ENCODE data around the gene GLO1. TPM values are rescaled to one million over a fixed set of nuclear protein-coding genes. Genes with fewer than 3 reads are reported as not detected.

GLO1 gene
- total RNA-seq, 1 donor from 2014 or later, result 149 TPM

DNA sequence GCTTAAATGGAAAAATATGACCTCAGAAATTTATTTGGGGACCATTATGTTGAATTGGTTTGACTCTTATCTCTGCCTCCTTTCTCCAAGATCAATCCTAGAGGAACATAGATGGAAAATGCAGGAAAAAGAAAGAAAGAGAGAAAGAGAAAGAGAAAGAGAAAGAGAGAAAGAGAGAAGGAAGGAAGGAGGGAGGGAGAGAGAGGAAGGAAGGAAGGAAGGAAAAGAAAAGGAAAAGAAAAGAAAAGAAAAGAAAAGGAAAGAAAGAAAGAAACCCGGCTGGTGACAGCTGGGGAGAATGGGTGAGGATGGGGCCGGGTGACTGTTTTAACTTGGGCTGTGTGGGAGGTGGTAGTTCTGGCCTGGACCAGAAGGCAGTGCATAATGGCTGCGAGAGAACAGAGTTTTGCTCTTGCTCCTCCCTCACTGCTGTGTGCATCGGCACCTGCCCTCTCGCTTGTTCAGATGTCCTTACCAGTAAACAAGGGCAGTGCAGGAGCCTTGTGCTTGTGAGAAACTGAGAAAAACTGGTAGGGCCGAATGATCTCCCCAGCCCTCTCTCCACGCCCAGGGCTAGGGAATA, 24.7 kb downstream of the GLO1 start:
- Mint-ChIP-seq H3K9me3 (no peaks in the 10 kb centered on the region), H3K36me3 (ENCODE audit: low read depth) (peaks cover 26% of the 10 kb centered on the region), H3K27me3 (ENCODE audit: low read depth) (no peaks in the 10 kb centered on the region), H3K4me1 (no peaks in the 10 kb centered on the region), H3K4me3 (no peak overlapping the region), H3K27ac (ENCODE audit: unreplicated experiment) (no peak overlapping the region)
- TF ChIP-seq, protein P1, sequence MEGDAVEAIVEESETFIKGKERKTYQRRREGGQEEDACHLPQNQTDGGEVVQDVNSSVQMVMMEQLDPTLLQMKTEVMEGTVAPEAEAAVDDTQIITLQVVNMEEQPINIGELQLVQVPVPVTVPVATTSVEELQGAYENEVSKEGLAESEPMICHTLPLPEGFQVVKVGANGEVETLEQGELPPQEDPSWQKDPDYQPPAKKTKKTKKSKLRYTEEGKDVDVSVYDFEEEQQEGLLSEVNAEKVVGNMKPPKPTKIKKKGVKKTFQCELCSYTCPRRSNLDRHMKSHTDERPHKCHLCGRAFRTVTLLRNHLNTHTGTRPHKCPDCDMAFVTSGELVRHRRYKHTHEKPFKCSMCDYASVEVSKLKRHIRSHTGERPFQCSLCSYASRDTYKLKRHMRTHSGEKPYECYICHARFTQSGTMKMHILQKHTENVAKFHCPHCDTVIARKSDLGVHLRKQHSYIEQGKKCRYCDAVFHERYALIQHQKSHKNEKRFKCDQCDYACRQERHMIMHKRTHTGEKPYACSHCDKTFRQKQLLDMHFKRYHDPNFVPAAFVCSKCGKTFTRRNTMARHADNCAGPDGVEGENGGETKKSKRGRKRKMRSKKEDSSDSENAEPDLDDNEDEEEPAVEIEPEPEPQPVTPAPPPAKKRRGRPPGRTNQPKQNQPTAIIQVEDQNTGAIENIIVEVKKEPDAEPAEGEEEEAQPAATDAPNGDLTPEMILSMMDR (conservative IDR thresholded peaks at IDR 0.05), result no peak
- no peak for DNase-seq (ENCODE audit: low read depth, low spot score)

DNA sequence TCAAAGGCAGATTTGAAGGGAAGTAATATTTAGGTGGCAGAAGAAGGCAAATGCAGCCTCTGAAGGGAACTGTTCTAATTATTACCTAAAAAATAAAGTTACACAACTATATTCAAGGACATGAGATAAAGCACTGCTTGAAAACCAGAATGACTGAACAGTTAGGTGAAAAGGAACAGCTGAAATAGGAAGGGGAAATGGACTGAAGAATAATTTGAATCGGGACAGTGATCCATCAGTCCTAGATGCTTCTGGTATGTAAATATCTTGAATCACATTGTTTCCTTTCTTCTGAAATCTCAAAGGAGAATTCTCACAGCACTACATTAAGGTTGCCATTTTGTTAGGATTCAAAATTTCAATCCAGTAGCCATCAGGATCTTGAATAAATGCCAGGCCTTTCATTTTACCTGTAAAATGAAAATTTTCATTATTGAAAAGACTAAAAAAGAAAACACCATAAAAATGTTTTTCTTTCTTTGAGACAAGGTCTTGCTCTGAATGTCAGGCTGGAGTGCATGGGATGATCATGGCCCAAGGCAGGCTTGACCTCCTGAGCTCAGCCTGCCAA, 25.9 kb downstream of the GLO1 start:
- no peak for DNase-seq (ENCODE audit: low read depth, low spot score)

DNA sequence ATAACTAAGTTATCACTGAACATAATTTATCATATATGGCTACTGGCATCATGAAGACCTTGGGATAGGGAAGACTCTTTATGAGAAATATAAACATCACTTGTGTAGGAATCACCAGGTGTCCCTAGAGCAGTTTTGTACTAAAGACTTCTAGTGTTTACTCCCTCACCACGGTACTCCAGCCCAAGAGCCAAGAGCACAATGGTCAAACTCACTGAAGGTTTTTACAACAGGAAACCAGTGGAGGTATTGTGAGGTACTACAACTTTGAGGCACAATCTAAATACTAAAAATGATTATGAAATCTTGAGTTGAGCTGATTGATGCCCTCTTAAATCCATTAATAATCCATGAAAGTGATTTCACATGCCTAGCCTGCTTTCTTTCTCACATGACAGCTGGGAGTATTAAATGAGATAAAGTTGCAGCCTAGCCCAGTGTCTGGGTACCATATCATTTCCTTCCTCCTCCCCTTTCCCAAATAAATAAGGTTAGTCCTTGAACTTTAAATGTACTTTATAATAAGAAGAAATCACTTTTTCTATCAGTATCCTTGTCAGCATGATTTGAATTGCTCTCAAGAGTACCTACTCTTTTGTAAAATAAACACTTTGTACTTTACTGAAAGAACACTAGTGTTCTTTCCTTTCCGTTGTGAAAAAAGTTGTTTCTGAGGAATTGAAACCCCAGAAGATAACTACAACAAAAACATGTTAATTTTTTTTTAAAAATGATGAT, 26.5 kb downstream of the GLO1 start:
- H3K36me3 Mint-ChIP-seq (ENCODE audit: low read depth), result peaks cover 23% of the 10 kb centered on the region
- DNase-seq (ENCODE audit: low read depth, low spot score), result no peak
- no peaks in the 10 kb centered on the region for H3K9me3 Mint-ChIP-seq
- TF ChIP-seq, protein P1 (conservative IDR thresholded peaks at IDR 0.05), result no peak
- H3K4me1 Mint-ChIP-seq, result no peaks in the 10 kb centered on the region
- no peaks in the 10 kb centered on the region for H3K27me3 Mint-ChIP-seq (ENCODE audit: low read depth)
- no peak overlapping the region for H3K4me3 Mint-ChIP-seq
- no peak overlapping the region for H3K27ac Mint-ChIP-seq (ENCODE audit: unreplicated experiment)

More for the DNA sequence above, 25.9 kb downstream of the GLO1 start:
- Mint-ChIP-seq H3K36me3 (ENCODE audit: low read depth) (peaks cover 26% of the 10 kb centered on the region), H3K4me3 (no peak overlapping the region), H3K4me1 (no peaks in the 10 kb centered on the region), H3K27ac (ENCODE audit: unreplicated experiment) (no peak overlapping the region), H3K9me3 (no peaks in the 10 kb centered on the region), H3K27me3 (ENCODE audit: low read depth) (no peaks in the 10 kb centered on the region)
- TF ChIP-seq, protein P1 (conservative IDR thresholded peaks at IDR 0.05), result no peak

DNA sequence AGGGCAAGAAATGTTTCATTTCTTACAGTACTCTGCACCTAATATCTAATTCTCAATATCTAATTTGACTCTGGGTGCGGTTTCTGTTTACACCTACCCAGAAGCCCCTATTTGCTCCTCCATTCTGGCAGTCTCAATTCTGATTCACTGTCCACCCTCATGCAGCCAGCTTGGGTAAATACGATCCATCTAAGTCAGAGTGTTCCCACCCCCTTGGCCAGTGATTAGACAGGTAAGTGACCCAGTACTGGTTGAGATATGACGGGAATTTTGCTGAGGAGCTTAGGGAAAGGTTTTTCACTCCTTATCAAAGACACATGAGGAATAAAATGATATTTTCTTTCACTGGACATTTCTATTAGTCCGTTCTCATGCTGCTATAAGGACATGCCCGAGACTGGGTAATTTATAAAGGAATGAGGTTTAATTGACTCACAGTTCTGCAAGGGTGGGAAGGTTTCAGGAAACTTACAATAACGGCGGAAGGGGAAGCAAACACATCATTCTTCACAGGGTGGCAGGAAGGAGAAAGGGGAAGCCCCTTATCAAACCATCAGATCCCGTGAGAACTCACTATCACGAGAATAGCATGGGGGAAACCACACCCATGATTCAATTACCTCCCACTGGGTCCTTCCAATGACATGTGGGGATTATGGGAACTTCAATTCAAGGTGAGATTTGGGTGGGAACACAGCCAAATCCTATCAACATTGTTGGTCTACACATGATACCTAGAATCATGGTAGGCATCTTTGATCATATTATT, 29.4 kb downstream of the GLO1 start:
- TF ChIP-seq, protein P1 (conservative IDR thresholded peaks at IDR 0.05), result no peak
- Mint-ChIP-seq H3K27ac (ENCODE audit: unreplicated experiment) (no peak overlapping the region), H3K9me3 (no peaks in the 10 kb centered on the region), H3K36me3 (ENCODE audit: low read depth) (peaks cover 20% of the 10 kb centered on the region), H3K27me3 (ENCODE audit: low read depth) (no peaks in the 10 kb centered on the region), H3K4me3 (no peak overlapping the region), H3K4me1 (no peaks in the 10 kb centered on the region)
- DNase-seq (ENCODE audit: low read depth, low spot score), result no peak

DNA sequence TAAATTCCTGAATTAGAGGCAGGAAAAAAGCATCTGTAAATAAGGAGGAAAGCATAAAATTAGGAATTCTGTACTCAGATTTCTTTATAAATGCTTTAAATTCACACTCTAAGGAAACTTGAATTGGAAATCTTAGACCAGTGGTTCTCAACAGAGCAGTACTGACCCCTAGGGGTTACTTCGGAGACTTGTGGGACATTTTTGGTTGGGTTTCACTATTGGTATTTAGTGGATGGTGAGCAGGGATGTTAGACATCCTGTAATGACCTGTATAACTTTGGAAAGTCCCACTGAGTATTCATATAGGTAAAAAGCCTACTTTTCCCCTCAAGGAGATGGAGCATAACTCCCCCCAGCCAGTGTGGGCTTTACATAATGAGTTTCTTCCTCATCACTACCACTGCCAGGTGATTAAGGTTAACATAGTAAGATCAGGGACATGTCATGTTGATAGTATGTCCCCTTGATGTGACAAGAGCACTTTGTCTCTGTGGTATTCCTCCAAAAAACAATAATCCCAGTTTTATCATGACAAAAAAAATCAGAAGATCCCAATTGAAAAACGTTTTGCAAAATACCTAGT, 31.0 kb downstream of the GLO1 start:
- Mint-ChIP-seq H3K27ac (ENCODE audit: unreplicated experiment) (no peak overlapping the region), H3K4me1 (no peaks in the 10 kb centered on the region), H3K36me3 (ENCODE audit: low read depth) (peaks cover 15% of the 10 kb centered on the region)

More for the DNA sequence above, 31.0 kb downstream of the GLO1 start:
- no peak overlapping the region for H3K4me3 Mint-ChIP-seq
- H3K9me3 Mint-ChIP-seq, result no peaks in the 10 kb centered on the region
- DNase-seq (ENCODE audit: low read depth, low spot score), result peak; percentile 11
- TF ChIP-seq, protein P1 (conservative IDR thresholded peaks at IDR 0.05), result peak; percentile 79
- H3K27me3 Mint-ChIP-seq (ENCODE audit: low read depth), result no peaks in the 10 kb centered on the region
